Measurements from ENCODE around the gene MMAA. TPM values are rescaled to one million over a fixed set of nuclear protein-coding genes. Genes with fewer than 3 reads are reported as not detected.
"Not testable (repeated sequence)": the region's sequence is repeated elsewhere in the genome, so short reads cannot be mapped to it uniquely, and the experiment has no call there.

Gene MMAA
- 10.6 TPM for total RNA-seq

DNA sequence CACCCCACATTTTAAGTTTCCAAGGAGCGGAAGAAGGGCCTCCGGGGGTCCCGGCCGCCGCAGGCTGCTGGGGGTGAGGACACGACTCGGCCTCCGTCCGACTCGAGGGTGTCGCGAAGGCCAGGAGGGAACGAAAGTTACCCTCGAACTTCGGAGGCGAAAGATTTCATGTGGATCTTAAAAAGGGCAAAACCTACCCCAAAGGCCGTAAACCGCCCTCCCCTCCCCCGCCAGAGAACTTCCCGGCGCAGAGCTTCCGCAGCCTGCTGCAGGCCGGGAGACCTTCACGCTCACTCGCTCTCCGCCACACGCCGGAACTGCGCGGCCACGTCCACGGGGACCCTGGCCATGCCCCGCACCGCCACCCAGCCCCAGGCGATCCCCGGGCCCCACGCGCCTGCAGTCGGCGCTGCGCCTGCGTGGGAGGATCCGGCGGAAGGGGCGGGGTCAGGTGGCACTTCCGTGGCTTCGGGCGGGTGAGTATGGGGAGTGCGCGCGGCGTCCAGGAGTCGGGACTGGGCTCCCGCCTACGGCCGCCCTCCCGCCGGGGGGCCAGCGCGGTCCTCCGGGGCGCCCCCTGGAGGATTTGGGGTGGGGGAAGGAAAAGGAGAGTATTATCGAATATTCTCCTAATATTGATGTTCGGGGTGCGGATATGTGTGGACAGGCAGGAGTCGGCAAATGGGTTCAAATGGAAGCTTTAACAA lies at the start of gene MMAA:
Gene MMAA, plus strand, starts transcription at position 454 of the 707 bp plus-strand sequence. CDS start 19,755 bp downstream, outside the sequence.
- DNase-seq: peak; percentile 93

DNA sequence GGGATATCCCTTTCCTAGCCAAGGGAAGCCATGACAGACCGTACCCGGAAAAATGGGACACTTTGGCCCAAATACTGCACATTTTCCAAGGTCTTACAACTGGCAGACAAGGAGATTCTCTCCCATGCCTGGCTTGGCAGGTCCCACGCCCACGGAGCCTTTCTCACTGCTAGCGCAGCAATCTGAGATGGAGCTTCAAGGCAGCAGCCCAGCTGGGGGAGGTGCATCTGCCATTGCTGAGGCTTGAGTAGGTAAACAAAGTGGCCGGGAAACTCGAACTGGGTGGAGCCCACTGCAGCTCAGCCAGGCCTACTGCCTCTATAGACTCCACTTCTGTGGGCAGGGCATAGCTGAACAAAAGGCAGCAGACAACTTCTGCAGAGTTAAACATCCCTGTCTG lies 44.6 kb upstream of the MMAA start:
- not testable (repeated sequence) for DNase-seq

DNA sequence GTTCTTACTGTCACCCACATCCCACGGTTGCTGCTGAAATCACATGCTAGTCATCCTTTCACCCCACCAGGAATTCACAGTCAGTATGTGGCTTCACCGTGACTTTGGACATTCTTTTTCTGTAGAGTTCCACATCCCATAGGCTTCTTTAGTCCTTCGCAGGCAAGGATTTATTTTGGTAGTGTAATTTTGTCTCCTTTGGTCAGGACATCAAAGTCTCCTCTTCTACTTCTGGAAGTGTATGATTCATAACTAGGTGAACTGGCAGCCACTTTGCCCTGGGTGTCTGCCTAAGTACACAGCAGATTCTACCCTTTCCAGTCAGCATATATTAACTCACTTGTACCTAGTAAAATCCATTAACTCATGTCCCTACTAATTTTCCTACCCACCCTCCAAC lies 38.3 kb upstream of the MMAA start:
- DNase-seq: no peak

DNA sequence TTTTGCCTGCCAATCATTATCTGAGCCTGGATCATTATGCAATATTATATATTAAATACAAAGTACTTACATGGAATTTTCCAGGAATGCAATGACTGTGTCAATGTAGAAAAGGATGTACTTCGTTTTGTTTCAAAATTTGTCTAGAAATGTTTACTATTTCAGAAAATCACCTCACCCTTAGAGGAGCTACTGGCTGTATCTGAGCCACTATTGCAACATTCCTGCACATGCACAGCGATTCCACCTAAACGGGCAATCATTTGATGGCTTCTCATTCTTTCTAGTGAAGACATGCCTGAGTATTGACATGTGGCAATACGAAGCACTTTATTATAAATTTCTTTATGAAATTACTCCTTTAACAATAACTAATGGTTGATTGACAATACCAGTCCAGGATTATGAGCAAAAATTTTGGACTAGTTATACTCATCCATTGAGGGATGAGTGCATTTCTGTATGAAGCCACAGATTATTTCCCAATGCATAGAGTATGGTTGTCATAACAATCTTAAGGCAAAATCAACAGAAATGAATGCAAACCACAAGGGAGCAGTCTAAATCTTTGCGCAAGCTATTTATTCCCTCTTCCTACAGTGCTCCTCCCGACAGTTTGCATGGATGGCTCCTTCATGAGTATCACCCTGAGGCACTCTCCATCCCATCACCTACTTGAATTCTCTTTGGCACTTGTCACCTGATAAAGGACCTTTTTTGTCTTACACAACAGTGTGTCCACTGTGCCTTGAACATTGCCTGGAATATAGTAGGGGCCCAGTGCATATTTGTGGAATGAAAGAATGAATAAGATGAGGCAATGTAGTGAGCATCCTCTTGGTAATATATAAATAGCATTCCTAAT lies 35.8 kb upstream of the MMAA start:
- no peak for DNase-seq

DNA sequence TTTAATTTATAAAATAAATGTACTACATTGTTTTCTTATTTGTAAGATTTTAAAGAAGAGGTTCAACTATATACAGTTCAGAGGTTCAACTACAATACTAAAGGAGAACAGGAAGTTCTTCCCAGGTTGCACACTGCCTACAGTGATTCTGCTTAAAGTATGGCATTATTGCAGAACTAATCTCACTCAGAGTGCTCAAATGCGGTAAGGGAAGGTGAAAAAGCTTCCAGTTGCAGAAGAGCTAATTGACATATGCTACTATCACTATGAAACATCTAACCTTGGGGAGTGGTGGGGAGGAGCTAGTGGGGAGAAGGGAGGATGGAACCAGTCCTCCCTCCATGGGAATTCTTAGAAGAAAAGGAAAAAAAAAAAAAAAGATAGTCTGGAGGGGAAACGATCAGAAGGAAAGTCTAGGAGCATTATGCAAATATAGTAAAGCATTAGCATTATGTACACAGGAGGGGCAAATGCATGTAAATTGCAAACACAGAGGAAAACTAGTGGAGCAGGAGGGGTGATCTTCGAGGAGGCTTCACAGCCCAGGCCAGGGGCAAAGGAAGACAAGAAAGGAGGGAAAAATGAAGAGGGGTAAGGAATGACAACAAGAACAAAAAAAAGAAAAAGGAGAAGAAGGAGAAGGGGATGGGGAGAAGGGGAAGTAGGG lies 32.0 kb upstream of the MMAA start:
- DNase-seq: no peak

DNA sequence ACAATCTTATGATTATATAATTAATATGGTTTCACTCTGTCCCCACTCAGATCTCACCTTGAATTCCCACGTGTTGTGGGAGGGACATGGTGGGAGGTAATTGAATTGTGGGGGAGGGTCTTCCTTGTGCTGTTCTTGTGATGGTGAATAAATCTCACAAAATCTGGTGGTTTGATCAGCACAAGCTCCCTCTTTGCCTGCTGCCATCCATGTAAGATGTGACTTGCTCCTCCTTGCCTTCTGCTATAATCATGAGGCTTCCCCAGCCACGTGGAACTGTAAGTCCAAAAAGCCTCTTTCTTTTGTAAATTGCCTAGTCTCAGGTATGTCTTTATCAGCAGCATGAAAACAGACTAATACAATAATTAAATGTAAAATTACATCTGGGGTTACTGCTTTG lies 29.8 kb upstream of the MMAA start:
- DNase-seq: not testable (repeated sequence)

DNA sequence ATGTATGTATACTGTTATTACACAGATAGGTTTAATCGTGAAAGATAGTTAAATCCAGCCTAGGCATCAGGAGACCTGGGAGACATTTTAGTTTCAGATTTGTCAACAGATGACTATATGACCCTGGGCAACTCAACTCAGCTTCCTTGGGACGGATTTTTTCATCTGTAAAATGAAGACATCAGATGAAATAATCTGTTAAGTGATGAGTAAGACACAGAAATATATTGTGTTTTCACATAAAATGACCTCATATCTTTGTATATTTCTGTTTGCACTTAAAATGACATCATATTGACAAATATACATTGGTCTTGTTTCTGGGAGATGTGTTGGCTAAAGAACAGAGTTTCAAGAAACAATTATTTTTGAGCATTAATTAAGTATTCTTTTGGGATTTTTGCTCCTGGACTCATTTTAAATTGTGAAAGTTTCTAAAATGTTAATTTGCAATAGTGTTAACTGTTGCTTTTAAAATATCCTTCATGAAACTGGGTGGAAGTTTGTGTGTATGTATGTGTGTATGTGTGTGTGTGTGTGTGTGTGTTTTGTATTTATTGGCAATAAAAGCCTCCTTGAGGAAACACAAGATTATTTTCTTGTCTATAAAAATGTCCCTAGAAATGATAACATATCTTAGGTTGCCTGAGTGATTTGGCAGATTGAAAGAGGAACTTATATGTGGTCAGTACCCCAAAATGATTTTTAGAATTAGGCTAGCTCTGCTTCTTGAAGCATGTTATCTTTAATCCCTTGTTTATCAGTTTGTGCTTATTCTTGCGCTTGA lies 29.1 kb upstream of the MMAA start:
- no peak for DNase-seq

DNA sequence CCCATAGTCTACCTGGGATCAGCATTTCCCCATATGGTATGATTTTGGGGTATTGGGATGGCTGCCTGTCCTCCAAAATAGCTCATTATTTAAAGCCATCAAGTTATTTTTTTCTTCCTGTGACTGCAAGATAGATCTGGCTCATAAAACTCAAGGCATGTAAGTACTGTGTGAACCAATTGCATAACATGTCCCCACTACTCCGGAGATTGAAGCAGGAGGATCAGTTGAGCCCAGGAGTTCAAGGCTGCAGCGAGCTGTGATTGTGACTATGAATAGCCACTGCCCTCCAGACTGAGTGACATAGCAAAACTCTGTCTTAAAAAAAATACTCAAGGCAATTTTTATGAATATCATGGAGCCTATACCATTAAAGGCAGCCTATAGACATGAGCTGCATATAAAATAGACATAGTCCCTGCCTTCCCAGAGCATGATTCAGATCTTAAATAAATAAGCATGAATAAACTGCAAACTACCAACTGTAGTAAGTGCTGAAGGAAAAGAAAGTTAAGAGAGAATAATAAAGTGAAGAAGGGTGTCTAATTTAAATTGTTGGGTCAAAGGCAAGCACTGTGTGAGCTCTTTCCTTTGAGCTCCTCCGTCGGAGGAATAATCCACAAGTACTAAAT lies 16.9 kb upstream of the MMAA start:
- no peak for DNase-seq

DNA sequence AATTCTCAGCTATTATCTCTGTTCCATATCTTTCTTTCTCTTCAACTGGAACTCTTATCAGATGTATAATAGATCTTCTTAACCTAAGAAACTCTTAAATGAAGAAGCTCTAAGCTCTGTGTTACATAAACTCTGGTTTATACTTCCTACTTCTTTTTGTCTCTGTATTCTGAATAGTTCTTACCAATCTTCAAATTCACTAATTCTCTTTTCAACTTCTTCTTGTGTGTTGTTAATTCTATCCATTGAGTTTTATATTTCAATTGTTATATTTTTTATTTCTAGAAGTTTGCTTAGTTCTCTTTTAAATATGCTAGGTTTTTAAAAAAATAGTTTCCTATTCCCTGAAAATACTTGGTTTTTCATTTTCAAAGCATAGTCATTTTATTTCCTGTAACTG lies 13.2 kb upstream of the MMAA start:
- no peak for DNase-seq

DNA sequence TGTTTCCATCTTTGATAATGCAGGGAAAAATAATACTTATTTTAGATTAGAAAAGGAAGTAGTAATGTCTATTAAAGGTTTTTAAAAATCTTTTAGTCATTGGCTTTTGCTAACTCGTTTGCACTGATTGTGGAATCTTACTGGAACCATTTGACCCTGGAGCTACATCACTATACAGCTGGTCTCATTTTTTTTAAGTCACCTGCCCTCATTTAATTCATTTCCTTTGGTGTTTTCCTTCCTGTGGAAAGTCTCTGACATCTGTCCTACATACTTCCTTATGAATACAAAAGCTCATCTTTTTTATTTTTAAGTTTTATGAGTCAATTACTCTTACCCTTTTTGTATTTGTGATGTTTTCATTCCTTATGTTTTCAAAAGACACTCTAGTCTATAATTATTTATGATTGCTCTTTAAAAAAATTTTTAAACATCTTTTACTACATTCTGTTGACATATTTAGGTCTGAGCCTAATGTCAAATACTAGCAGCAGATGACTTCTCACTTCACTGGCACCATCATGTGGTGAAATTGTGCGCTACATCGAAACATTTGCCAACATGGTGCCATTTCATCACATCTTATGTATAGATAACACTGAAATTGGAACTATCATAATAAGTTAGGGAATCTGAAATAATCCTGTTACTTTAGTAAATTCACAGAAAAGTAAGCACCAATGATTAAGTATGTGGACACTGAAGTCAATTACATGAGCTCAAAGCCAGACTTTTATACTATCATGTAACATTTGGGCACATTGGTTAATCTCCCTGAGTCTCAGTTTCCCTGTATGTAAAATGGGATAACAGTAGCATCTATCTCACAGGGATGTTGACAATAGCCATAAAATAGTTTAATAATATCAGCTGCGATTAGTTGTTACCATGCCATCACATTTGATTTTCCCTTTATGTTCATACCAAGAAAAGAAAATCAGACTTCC lies 9.4 kb upstream of the MMAA start:
- peak; percentile 4 for DNase-seq

DNA sequence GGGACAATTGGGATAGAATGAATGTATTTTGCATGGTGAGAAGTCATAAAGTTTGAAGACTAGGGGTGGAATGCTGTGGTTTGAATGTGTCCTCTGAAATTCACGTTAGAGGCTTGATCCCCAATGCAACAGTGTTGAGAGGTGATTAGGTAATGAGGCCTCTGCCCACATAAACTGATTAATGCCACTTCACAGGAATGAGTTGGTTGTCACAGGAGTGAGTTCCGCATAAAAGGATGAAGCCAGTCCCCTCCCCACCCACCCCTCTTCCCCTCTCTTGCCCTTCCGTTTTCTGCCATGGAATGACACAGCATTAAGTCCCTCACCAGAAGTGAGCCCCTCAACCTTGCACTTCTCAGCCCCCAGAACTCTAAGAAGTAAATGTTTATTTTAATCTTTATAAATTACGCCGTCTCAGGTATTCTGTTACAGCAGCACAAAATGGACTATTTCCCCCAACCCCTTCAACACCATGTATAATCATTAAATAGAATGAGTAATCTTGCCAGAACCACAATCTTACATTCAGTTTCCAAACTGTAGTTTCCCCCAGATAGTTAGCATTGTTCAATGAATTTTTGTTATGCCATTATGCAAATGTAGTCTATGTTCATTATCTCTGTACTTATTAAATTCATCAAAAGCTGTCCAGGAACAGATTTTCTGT lies 5.5 kb upstream of the MMAA start:
- no peak for DNase-seq

DNA sequence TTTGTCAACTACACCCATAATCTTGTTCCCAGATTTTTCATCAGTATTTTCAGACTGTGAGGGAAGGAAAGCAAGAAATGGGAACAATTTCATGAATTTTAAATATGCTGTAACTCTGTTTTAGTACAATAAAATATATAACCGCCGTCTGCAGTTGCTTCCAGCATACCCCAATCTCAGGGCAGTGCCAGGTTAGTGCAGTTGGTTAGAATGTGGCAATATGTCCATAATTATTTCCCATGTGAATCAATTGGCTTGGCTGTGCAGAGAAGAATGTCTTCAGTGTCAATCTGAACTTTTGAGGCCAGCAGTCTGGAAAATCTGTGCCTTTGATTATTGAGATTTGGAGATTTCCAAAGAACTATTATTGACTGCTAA lies 5.0 kb upstream of the MMAA start:
- DNase-seq: no peak

DNA sequence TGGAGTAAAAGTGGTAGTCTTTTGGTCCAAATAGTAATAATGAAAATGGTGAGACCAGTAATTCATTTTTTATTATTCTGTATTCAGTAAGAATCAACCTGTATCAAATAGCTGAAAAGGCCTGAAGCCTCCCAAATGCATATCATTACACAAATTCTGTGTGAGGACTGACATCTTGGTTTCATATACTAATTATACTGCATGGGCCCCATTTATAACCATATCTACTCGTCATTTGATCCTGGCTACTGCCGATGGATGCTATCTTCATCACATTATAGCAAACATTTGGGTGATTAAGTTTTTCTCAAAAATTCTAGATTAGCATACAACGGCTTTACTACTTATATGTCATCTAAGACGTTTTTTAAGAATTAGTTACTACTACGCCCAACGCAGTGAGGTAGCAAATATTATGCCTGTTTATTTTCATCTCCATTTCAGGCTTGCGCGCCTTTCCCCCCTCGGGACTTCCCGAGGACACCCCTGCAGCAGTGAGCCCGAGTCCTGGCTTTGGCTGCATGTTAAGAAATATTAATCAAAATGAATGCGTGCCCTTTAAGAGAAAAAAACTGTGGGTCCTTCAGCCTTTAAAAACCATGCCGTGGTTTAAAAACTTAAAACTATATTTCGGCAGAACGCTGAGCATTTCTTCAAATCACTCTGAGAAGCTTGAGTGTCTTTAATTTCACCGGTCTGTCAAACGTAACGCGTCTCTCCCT lies 814 bp upstream of the MMAA start:
- no peak for DNase-seq

DNA sequence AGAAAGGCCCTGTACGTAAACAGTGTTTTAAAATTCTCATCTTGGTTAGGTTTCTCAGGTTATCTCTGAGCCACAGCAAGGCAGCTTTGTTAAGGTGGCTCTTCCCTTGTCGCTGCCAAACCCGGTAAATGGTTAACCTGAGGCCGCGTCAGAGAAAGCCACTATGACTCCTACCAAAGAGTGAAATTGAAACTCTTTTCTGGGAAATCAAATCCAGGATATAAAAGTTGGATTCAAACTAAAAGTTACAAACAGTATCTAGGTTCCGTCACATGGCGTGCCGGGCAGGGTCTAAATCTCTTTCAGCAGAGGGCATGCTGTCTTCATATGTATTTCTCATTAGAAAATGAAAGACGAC lies 433 bp downstream of the MMAA start:
- DNase-seq: no peak

DNA sequence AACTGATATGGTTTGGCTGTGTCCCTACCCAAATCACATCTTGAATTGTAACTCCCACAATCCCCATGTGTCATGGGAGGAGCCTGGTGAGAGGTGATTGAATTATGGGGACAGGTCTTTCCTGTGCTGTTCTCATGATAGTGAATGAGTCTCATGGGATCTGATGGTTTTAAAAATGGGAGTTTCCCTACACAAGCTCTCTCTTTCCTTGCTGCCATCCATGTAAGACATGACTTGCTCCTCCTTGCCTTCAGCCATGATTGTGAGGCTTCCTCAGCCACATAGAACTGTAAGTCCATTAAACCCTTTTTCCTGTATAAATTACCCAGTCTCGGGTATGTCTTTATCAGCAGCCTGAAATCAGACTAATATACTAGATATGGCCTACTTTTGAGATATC lies 2.9 kb downstream of the MMAA start:
- DNase-seq: not testable (repeated sequence)

DNA sequence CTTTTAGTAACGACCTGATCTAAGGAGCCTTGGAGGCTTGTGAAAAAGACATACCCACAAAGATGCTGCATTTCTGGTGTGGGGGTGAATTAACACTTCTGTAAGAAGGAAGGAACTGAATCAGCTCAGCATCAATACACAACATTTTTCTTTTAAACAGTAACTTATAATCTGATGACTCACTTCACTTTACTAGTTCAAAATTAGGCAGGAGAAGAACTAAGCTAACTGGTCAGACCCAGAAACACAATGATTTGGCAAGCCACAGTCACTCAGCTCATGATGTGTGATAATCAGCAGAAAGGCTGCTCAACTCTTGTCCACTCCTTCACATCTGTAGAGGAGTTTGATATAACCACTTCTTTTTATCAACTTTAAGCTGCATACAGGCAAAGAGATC lies 4.6 kb downstream of the MMAA start:
- no peak for DNase-seq

DNA sequence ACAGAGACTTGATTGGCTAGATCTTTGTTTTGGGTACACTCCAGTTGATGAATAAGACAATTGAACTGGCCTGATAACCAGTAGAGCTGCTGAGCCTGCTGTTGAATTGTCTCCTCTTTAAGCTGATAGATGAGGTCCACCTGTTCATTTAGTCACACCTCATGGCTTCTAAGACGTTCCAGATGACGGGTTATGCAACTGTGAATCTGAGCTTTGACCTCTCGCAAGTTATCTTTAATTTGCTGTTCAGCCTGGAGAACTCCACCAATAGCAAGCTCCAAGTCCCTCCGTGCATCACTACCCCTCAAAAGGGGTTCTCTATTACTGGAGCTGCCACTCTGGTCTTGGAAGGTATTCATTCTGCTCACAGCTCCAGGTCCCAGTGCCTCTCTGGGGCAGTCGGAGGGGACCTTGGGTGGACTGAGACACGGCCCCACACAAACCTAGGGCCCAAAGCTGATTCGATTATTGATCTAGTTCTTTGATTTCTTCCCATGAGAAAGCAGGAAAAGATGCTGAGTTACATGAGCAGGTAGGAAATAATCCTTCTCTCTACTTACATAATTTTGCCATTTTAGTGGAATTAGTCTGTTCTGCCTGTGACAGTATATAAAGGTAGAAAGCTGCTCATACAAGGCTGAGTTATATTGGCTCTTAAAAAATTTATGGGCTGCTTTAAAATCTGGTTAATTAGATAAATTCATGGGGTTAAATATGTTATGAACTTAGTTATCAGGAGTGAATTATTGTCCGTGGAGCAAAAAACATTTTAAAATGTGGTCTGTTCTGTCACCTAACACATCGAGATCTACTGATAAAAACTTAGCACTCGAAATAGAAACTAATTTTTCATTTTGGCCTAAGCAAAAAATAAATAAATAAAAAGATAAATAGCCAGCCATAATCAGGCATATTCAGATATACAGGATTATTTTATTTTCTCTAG lies 6.8 kb downstream of the MMAA start:
- DNase-seq: no peak

DNA sequence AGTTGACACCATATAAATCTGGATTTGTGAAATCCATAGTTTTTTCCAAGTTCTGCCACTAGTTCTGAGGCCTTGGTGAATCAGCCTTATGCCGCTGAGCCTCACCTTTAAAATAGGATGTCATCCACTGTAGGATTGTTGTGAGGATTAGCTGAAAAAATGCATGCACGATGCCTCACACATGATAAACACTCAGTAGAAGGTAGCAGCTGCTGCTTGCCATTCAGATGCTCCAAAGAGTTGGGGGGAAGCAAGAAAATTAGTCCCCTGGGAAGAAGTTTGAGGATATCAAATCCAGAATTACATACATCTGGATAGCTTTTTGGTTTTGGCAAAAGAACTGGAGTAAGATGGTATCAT lies 7.4 kb downstream of the MMAA start:
- DNase-seq: no peak

DNA sequence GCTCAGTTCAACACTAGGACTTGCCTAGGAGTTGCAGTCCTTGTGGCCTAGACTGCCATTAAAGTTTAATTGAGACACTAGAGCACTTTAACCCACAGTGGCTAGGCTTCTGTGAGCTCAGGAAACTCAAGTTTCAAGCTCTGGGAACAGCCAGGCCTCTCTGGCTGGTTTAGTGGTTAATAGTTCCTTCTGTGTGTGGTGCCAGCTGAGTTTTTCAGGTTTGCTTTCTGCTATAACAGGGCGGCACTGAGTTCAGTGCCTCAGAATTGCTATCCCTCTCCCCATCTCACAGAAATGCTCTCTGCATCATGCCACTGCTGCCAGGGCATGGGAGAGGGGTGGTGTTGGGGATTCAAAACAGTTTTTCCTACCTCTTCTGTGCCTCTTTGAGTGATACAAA lies 15.9 kb downstream of the MMAA start:
- DNase-seq: no peak

Data from occipital lobe (tissue), 2 donors.